ENCODE results near the gene ERGIC1. TPM values are rescaled to one million over a fixed set of nuclear protein-coding genes. Genes with fewer than 3 reads are reported as not detected.
A peak's percentile ranks its signal among the peaks of the same experiment; 100 is the strongest.

ERGIC1 gene
- total and polyA plus RNA-seq, 2 of the 8 experiments (the other 6 are each of a cell fraction or from before 2014, with no cell fraction given), result 95.3 to 106 TPM

DNA sequence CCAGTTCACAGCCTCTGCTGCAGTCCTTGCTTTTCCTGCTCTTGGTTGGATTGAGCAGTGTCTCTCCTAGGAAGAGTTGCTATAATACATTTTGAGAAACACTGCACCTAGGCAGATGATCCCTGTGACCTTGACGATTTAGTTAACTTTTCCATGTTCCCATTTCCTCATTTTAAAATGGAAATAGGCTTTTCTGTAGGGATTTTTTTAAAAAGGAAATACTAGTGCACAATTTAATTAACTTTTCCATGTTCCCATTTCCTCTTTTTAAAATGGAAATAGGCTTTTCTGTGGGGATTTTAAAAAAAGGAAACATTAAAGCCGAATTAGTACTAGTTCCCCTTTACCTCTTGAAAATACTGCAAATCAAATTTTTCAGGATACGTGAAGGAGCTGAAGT lies 154.2 kb downstream of the ERGIC1 start:
- ChIA-PET CTCF (ENCODE audit: partially characterized antibody) (no interaction called here), POLR2A (ENCODE audit: partially characterized antibody) (no interaction called here)
- no peak overlapping the region for H2BK12ac ChIP-seq (ENCODE audit: low read depth, low read length)
- H3K56ac ChIP-seq (replicated peaks; ENCODE audit: insufficient read length, low read depth, low read length), result no peak overlapping the region
- no peak overlapping the region for H3K9ac ChIP-seq (replicated peaks in 1 of 4; ENCODE audit: extremely low read depth in 1 of 4, low read depth in 3 of 4, low read length in 3 of 4)
- peaks cover 0 to 11% (median 1%) of the 10 kb centered on the region in 4 experiments; a peak in 3 of 8 replicates for H3K36me3 ChIP-seq (ENCODE audit: control insufficient read depth in 2 of 4, insufficient read depth in 4 of 4, low read length in 3 of 4)
- no peak overlapping the region for H3K14ac ChIP-seq (ENCODE audit: insufficient read length)
- no peak overlapping the region for H2AK5ac ChIP-seq (ENCODE audit: low read depth, low read length)
- H3K4ac ChIP-seq (replicated peaks; ENCODE audit: insufficient read length, low read depth, low read length), result no peak overlapping the region
- H3K79me1 ChIP-seq (ENCODE audit: low read depth, low read length), result 0 out of 2 replicates have a peak, but pooled peaks cover 4% of the 10 kb centered on the region
- TF ChIP-seq RXRA (IDR thresholded peaks at IDR 0.05; ENCODE audit: insufficient read depth, low read depth, low read length) (no peak), EZH2 (IDR thresholded peaks at IDR 0.05; ENCODE audit: low read depth, low read length, severe bottlenecking) (no peak)
- no peak overlapping the region for H4K91ac ChIP-seq (replicated peaks; ENCODE audit: insufficient read length, low read length)
- H3K4me2 ChIP-seq (ENCODE audit: insufficient read depth in 1 of 2, low read depth in 2 of 2, low read length in 2 of 2), result no peak overlapping the region
- no peaks in the 10 kb centered on the region for H3K9me3 ChIP-seq (ENCODE audit: insufficient read depth in 2 of 2, low read depth in 1 of 2, low read length in 1 of 2)
- 0 out of 2 replicates have a peak overlapping the region, but pooled peaks have one; percentile 47 for H4K8ac ChIP-seq (ENCODE audit: extremely low read depth, insufficient read depth, low read length)
- no peak overlapping the region for H2BK120ac ChIP-seq (replicated peaks; ENCODE audit: low read depth, low read length)
- no peaks in the 10 kb centered on the region for H3K27me3 ChIP-seq (replicated peaks in 1 of 4; ENCODE audit: control insufficient read depth in 3 of 4, extremely low read depth in 1 of 4, insufficient read depth in 3 of 4, low read length in 3 of 4)
- WGBS, 2 experiments (ENCODE audit: extremely low coverage in 1 of 2, insufficient coverage in 1 of 2, insufficient read length in 1 of 2, insufficient replicate concordance in 2 of 2, low coverage in 1 of 2, low lambda C conversion rate in 2 of 2, missing lambda C conversion rate in 1 of 2), result 86% methylated on average over 3 of the region's 3 CpGs; no CpG with 5 or more reads in 1 of the 2 experiments
- no peak overlapping the region for H2BK20ac ChIP-seq (ENCODE audit: low read length)
- H3K23me2 ChIP-seq (ENCODE audit: low read depth, low read length), result peaks cover 3% of the 10 kb centered on the region; the same call in 1 of the 2 replicates
- H4K5ac ChIP-seq (ENCODE audit: insufficient read length, low read depth, low read length), result no peak overlapping the region
- no peak overlapping the region for H2BK15ac ChIP-seq (ENCODE audit: low read length)
- DNase-seq (ENCODE audit: low read depth in 1 of 2, low spot score in 2 of 2) (no peak), FAIRE-seq (no peak)
- H4K20me1 ChIP-seq (replicated peaks in 1 of 2; ENCODE audit: control insufficient read depth in 1 of 2, insufficient read depth in 2 of 2, low read length in 2 of 2), result peaks cover 6 to 8% of the 10 kb centered on the region in 2 experiments
- no peak overlapping the region for H3K18ac ChIP-seq (ENCODE audit: extremely low read depth, low read length)
- no peak overlapping the region for H3K4me3 ChIP-seq (ENCODE audit: extremely low read depth in 1 of 4, insufficient read depth in 2 of 4, low read depth in 3 of 4, low read length in 4 of 4)
- H3K23ac ChIP-seq (ENCODE audit: insufficient read length), result no peak overlapping the region
- H3K27ac ChIP-seq (ENCODE audit: low read depth, low read length), result no peak overlapping the region
- peaks cover 0 to 2% (median 0%) of the 10 kb centered on the region in 4 experiments; a peak in 4 of 7 replicates for H3K4me1 ChIP-seq (replicated peaks in 1 of 4; ENCODE audit: control insufficient read depth in 3 of 4, insufficient read depth in 4 of 4, low read length in 3 of 4)
- H2BK5ac ChIP-seq (ENCODE audit: low read depth, low read length), result no peak overlapping the region
- no peak overlapping the region for H2AFZ ChIP-seq (ENCODE audit: low read length)
- H3K79me2 ChIP-seq (ENCODE audit: control insufficient read depth in 1 of 2, insufficient read depth in 2 of 2, low read length in 2 of 2), result peaks cover 5 to 55% of the 10 kb centered on the region in 2 experiments
